ENCODE results near the gene GREM2.

The GREM2 gene

DNA sequence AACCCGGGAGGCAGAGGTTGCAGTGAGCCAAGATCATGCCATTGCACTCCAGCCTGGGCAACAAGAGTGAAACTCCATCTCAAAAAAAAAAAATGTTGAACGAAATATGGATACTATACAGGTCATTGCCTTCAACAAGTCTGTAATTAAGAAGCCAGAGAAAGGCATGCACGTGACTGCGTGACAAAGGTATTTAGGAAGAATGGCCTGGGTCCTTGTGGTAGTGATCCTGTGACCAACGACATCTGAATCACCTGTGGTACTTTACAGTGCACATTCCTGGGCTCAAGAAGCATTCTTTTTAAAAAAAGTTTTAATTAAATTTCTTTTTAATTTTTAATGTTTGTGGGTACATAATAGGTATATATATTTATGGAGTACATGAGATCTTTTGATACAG, 115.0 kb downstream of the GREM2 start:
- H3K4me1 ChIP-seq (ENCODE audit: insufficient read depth, low read length, severe bottlenecking), result no peaks in the 10 kb centered on the region
- H3F3A ChIP-seq (ENCODE audit: insufficient read depth, low read length), result no peaks in the 10 kb centered on the region
- H2AFZ ChIP-seq (ENCODE audit: low read length), result no peak overlapping the region
- H3K4me3 ChIP-seq (ENCODE audit: low read depth, low read length, poor library complexity, severe bottlenecking), result no peak overlapping the region
- no peaks in the 10 kb centered on the region for H3K9me2 ChIP-seq (ENCODE audit: low read depth, low read length)
- H3K27ac ChIP-seq (ENCODE audit: low read depth, low read length, poor library complexity, severe bottlenecking), result no peak overlapping the region
- TF ChIP-seq, protein P1, sequence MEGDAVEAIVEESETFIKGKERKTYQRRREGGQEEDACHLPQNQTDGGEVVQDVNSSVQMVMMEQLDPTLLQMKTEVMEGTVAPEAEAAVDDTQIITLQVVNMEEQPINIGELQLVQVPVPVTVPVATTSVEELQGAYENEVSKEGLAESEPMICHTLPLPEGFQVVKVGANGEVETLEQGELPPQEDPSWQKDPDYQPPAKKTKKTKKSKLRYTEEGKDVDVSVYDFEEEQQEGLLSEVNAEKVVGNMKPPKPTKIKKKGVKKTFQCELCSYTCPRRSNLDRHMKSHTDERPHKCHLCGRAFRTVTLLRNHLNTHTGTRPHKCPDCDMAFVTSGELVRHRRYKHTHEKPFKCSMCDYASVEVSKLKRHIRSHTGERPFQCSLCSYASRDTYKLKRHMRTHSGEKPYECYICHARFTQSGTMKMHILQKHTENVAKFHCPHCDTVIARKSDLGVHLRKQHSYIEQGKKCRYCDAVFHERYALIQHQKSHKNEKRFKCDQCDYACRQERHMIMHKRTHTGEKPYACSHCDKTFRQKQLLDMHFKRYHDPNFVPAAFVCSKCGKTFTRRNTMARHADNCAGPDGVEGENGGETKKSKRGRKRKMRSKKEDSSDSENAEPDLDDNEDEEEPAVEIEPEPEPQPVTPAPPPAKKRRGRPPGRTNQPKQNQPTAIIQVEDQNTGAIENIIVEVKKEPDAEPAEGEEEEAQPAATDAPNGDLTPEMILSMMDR (IDR thresholded peaks at IDR 0.05; ENCODE audit: low read length), result no peak
- no peak for TF ChIP-seq EZH2 (IDR thresholded peaks at IDR 0.05; ENCODE audit: borderline replicate concordance, low read length)
- H3K36me3 ChIP-seq (ENCODE audit: insufficient read depth, low read length), result no peaks in the 10 kb centered on the region
- H3K4me2 ChIP-seq (ENCODE audit: low read length), result no peak overlapping the region
- H3K27me3 ChIP-seq (ENCODE audit: insufficient read depth, low read length), result no peaks in the 10 kb centered on the region
- no peak overlapping the region for H3K9ac ChIP-seq (ENCODE audit: low read length)
- H4K20me1 ChIP-seq (ENCODE audit: insufficient read depth, low read length), result no peaks in the 10 kb centered on the region
- H3K79me2 ChIP-seq (ENCODE audit: insufficient read depth, low read length), result no peaks in the 10 kb centered on the region
- H3K9me3 ChIP-seq (ENCODE audit: low read length), result no peaks in the 10 kb centered on the region

DNA sequence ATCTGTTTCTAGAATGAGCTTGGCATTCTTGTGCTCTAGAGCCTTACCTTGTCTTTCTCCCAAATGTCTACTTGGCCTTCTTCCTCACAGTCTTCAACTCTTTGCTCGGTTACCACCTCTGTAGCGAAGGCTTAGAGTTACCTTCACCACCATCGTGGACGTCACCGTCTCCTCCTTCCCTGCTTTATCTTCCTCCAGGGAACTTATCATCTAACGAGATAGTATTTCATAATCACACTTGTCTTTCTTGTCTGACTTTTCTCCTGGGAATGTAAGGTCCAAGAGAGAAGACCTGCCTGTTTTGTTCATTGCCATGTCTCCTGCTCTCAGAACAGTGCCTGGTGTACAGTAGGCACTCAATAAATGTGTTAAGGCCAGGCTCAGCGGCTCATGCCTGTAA, 115.6 kb downstream of the GREM2 start:
- no peak overlapping the region for H3K4me3 ChIP-seq (ENCODE audit: low read depth, low read length, poor library complexity, severe bottlenecking)
- H3K4me1 ChIP-seq (ENCODE audit: insufficient read depth, low read length, severe bottlenecking), result no peaks in the 10 kb centered on the region
- no peaks in the 10 kb centered on the region for H4K20me1 ChIP-seq (ENCODE audit: insufficient read depth, low read length)
- no peak overlapping the region for H2AFZ ChIP-seq (ENCODE audit: low read length)
- H3K9ac ChIP-seq (ENCODE audit: low read length), result no peak overlapping the region
- no peaks in the 10 kb centered on the region for H3K9me2 ChIP-seq (ENCODE audit: low read depth, low read length)
- H3F3A ChIP-seq (ENCODE audit: insufficient read depth, low read length), result no peaks in the 10 kb centered on the region
- no peaks in the 10 kb centered on the region for H3K36me3 ChIP-seq (ENCODE audit: insufficient read depth, low read length)
- TF ChIP-seq EZH2 (IDR thresholded peaks at IDR 0.05; ENCODE audit: borderline replicate concordance, low read length), result no peak
- TF ChIP-seq, protein P1 (IDR thresholded peaks at IDR 0.05; ENCODE audit: low read length), result no peak
- H3K27ac ChIP-seq (ENCODE audit: low read depth, low read length, poor library complexity, severe bottlenecking), result no peak overlapping the region
- H3K9me3 ChIP-seq (ENCODE audit: low read length), result no peaks in the 10 kb centered on the region
- no peaks in the 10 kb centered on the region for H3K27me3 ChIP-seq (ENCODE audit: insufficient read depth, low read length)
- no peaks in the 10 kb centered on the region for H3K79me2 ChIP-seq (ENCODE audit: insufficient read depth, low read length)
- no peak overlapping the region for H3K4me2 ChIP-seq (ENCODE audit: low read length)

GRCh38 chr1:240495601-240496000, 116.4 kb downstream of the GREM2 start:
- H3K4me3 ChIP-seq (ENCODE audit: low read depth, low read length, poor library complexity, severe bottlenecking), result no peak overlapping the region
- H3K9me2 ChIP-seq (ENCODE audit: low read depth, low read length), result no peaks in the 10 kb centered on the region
- no peak overlapping the region for H3K27ac ChIP-seq (ENCODE audit: low read depth, low read length, poor library complexity, severe bottlenecking)
- no peaks in the 10 kb centered on the region for H3K4me1 ChIP-seq (ENCODE audit: insufficient read depth, low read length, severe bottlenecking)
- H3K36me3 ChIP-seq (ENCODE audit: insufficient read depth, low read length), result no peaks in the 10 kb centered on the region
- TF ChIP-seq, protein P1 (IDR thresholded peaks at IDR 0.05; ENCODE audit: low read length), result no peak
- TF ChIP-seq EZH2 (IDR thresholded peaks at IDR 0.05; ENCODE audit: borderline replicate concordance, low read length), result no peak
- H2AFZ ChIP-seq (ENCODE audit: low read length), result no peak overlapping the region
- no peaks in the 10 kb centered on the region for H4K20me1 ChIP-seq (ENCODE audit: insufficient read depth, low read length)
- H3K27me3 ChIP-seq (ENCODE audit: insufficient read depth, low read length), result no peaks in the 10 kb centered on the region
- no peak overlapping the region for H3K9ac ChIP-seq (ENCODE audit: low read length)
- H3F3A ChIP-seq (ENCODE audit: insufficient read depth, low read length), result no peaks in the 10 kb centered on the region
- no peak overlapping the region for H3K4me2 ChIP-seq (ENCODE audit: low read length)
- H3K9me3 ChIP-seq (ENCODE audit: low read length), result no peaks in the 10 kb centered on the region
- H3K79me2 ChIP-seq (ENCODE audit: insufficient read depth, low read length), result no peaks in the 10 kb centered on the region
